ENCODE results near the gene CFAP298.
"Not testable (repeated sequence)": the region's sequence is repeated elsewhere in the genome, so short reads cannot be mapped to it uniquely, and the experiment has no call there.

The CFAP298 gene, protein sequence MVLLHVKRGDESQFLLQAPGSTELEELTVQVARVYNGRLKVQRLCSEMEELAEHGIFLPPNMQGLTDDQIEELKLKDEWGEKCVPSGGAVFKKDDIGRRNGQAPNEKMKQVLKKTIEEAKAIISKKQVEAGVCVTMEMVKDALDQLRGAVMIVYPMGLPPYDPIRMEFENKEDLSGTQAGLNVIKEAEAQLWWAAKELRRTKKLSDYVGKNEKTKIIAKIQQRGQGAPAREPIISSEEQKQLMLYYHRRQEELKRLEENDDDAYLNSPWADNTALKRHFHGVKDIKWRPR

DNA sequence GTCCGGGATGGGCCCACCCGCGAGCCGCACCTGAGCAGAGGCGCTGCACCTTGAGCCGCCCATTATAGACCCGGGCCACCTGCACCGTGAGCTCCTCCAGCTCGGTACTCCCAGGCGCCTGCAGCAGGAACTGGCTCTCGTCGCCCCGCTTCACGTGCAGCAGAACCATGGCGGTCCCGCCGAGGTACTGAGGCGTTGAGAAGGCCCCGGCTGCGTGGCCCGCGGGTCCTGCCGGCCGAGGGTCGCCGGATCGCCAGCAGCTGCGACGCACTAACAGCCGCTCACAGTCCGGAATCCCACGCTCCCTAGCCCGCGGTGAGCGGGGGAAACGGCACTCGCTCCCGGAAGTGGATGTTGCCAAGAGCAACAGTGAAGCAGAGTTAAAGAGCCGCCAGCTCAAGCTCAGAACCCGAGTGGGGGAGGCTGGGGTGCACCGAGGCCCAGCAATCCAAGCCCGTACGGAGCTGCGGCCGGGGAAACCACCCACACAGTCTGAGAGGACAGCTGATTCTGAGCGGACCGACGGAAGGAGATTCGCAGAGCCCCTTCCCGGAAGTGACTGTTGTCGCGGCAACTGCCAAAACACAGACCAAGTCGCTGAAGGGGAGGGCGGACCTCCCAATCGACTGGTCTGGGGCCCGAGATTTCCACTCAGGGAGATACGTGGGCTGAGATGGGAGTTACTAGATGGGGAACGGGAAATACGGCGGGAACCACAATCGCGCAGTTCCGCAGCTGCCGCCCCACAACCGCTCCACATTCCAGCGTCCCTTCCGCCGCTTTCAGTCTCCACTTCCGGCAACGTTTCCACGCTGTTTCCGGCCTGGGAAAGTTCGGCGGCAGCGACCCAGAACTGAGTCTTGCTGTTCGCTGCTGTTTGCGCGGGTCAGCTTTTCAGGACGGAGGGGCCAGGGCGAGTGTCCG lies at the start of gene CFAP298:
Gene CFAP298 (minus strand): TSS at position 303 of the 924 bp plus-strand sequence. CDS start 134 bp downstream, at position 169.
- peak; percentile 79 for DNase-seq
- Mint-ChIP-seq H3K27ac (peak within 1 kb of the TSS; percentile 100), H3K36me3 (ENCODE audit: low read depth) (peaks cover 17% of the 10 kb centered on the region), H3K9me3 (no peaks in the 10 kb centered on the region), H3K4me1 (peaks cover 6% of the 10 kb centered on the region), H3K27me3 (ENCODE audit: low read depth, poor library complexity) (peaks cover 26% of the 10 kb centered on the region), H3K4me3 (peak within 1 kb of the TSS; percentile 99)
- TF ChIP-seq, protein P1, sequence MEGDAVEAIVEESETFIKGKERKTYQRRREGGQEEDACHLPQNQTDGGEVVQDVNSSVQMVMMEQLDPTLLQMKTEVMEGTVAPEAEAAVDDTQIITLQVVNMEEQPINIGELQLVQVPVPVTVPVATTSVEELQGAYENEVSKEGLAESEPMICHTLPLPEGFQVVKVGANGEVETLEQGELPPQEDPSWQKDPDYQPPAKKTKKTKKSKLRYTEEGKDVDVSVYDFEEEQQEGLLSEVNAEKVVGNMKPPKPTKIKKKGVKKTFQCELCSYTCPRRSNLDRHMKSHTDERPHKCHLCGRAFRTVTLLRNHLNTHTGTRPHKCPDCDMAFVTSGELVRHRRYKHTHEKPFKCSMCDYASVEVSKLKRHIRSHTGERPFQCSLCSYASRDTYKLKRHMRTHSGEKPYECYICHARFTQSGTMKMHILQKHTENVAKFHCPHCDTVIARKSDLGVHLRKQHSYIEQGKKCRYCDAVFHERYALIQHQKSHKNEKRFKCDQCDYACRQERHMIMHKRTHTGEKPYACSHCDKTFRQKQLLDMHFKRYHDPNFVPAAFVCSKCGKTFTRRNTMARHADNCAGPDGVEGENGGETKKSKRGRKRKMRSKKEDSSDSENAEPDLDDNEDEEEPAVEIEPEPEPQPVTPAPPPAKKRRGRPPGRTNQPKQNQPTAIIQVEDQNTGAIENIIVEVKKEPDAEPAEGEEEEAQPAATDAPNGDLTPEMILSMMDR (IDR thresholded peaks at IDR 0.05) = no peak

DNA sequence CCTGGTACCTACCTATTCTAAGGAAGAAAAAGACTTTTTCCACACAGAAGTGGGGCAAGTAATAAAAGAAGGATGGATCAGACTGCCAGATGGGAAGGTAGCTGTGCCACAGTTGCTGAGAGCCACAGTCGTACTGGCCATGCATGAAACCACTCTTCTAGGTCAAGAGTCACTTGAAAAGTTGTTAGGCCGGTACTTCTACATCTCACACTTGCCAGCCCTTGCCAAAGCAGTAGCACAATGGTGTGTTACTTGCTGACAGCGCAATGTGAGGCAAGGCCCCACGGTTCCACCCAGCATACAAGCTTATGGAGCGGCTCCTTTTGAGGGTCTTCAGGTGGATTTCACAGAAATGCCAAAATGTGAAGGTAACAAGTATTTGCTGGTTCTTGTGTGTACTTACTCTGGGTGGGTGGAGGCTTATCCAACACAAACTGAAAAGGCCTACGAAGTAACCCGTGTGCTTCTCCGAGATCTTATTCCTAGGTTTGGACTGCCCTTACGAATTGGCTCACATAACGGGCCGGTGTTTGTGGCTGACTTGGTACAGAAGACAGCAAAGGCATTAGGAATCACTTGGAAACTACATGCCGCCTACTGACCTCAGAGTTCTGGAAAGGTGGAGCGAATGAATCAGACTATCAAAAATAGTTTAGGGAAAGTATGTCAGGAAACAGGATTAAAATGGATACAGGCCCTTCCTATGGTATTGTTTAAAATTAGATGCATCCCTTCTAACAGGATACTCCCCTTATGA lies 49.0 kb upstream of the CFAP298 start:
- H3K27ac Mint-ChIP-seq; H3K27me3 Mint-ChIP-seq (ENCODE audit: low read depth, poor library complexity); H3K4me3 Mint-ChIP-seq; DNase-seq; H3K4me1 Mint-ChIP-seq: not testable (repeated sequence)
- peaks cover 53% of the 10 kb centered on the region for H3K9me3 Mint-ChIP-seq
- H3K36me3 Mint-ChIP-seq (ENCODE audit: low read depth) = peaks cover 61% of the 10 kb centered on the region

DNA sequence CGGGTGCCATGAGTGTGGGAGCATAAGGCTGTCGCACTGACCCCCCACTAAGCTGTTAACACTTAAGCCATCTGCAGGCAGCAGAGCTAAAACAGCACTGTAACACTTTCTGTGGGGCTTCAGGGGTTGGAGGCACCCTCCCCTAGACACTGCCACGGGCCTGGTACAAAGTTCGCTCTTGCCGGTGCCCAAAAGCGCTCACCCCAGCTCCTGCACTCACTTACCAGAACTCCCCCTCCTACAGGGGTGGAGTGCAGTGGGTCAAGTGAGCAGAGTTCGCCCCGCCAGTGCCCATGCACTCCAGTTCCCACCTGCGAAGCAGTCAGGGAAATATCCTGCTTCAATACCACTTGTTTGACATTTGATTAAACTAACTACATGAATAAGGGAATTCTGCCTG lies 46.3 kb upstream of the CFAP298 start:
- TF ChIP-seq, protein P1 (IDR thresholded peaks at IDR 0.05) = no peak
- peaks cover 34% of the 10 kb centered on the region for H3K36me3 Mint-ChIP-seq (ENCODE audit: low read depth)
- H3K4me1 Mint-ChIP-seq = no peaks in the 10 kb centered on the region
- H3K9me3 Mint-ChIP-seq = peaks cover 27% of the 10 kb centered on the region
- H3K27me3 Mint-ChIP-seq (ENCODE audit: low read depth, poor library complexity) = peaks cover 5% of the 10 kb centered on the region
- H3K27ac Mint-ChIP-seq = no peak overlapping the region
- no peak for DNase-seq
- no peak overlapping the region for H3K4me3 Mint-ChIP-seq

DNA sequence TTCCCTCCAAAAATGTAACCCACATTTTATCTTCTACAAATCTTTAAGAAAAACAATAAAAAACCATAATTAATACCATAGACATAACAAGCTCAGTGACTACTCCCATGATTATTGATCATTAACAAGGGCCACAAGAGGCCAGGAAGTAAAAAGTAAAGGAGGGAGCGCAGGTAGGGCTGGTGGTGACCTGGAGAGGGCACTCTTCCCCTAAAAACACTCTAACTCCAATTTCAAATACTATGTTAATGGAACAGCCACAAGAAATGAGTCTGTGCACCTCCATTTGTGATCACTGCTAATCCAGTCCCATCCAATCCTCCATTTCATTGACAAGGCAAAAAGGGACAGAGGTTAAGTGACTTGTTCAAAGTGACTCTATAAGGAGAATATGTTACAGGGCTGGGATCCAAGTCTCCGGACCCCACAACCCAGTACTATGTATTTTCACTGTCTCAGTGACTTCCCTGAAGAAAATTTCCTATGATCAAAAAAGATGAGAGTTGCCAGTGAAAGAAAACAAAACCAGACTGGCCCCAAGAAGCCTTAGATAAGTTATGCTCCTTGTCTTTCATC lies 41.2 kb upstream of the CFAP298 start:
- TF ChIP-seq, protein P1 (IDR thresholded peaks at IDR 0.05) = peak; percentile 67
- peak; percentile 18 for DNase-seq
- Mint-ChIP-seq H3K36me3 (ENCODE audit: low read depth) (no peaks in the 10 kb centered on the region), H3K4me3 (no peak overlapping the region), H3K9me3 (no peaks in the 10 kb centered on the region), H3K4me1 (no peaks in the 10 kb centered on the region), H3K27ac (no peak overlapping the region), H3K27me3 (ENCODE audit: low read depth, poor library complexity) (peaks cover 3% of the 10 kb centered on the region)

DNA sequence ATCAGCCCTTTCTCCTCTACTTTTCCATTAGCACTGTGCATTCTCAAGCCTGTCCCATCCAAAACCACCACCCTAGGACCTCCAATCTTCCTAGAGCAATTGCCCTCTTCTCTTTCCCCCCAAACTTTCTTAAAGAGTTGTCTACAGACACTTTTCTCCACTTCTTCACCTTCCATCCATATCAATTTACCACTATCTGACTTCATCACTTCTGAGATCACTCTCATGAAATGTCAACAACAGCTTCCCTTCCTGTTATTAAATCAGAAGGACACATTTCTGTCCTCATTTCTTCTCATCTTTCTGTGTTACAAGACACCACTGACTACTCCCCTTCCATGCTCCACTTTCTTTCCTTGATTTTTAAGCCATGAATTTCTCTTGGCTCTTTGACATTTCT lies 36.0 kb upstream of the CFAP298 start:
- no peak overlapping the region for H3K4me3 Mint-ChIP-seq
- no peaks in the 10 kb centered on the region for H3K36me3 Mint-ChIP-seq (ENCODE audit: low read depth)
- TF ChIP-seq, protein P1 (IDR thresholded peaks at IDR 0.05) = no peak
- H3K27ac Mint-ChIP-seq = no peak overlapping the region
- DNase-seq = no peak
- no peaks in the 10 kb centered on the region for H3K9me3 Mint-ChIP-seq
- no peaks in the 10 kb centered on the region for H3K4me1 Mint-ChIP-seq
- H3K27me3 Mint-ChIP-seq (ENCODE audit: low read depth, poor library complexity) = peaks cover 5% of the 10 kb centered on the region
